T-cell (primary cell): Measurements from ENCODE around the gene SETD2. TPM values are rescaled to one million over a fixed set of nuclear protein-coding genes. Genes with fewer than 3 reads are reported as not detected.
"Not testable (repeated sequence)": the region's sequence is repeated elsewhere in the genome, so short reads cannot be mapped to it uniquely, and the experiment has no call there.

Experiments used
- ATAC-seq, 4 experiments: fragments of 200-7000 bp in 3 of 4; fragments of 150-1000 bp in 1 of 4; cut with Tn5 transposase; replicated peaks in 1 of 4; 1 replicate in 3 of 4; 2 replicates in 1 of 4; pipeline ENCODE4 v1.10.0; 2021; ENCODE audit warnings: moderate library complexity in 3 of 4, mild to moderate bottlenecking in 2 of 4, moderate number of reproducible peaks in 1 of 4
- CTCF ChIA-PET, 2 donors: fragments of 300-600 bp; sonication (Branson Sonifier 250); formaldehyde crosslinking; loops; one replicate each; lab custom pipeline; 2022; ENCODE audit warnings: antibody characterized with exemption in 2 of 2; lab: Charles Lee
- POLR2A ChIA-PET, 2 donors: fragments of 300-600 bp; sonication (Branson Sonifier 250); formaldehyde crosslinking; loops; one replicate each; lab custom pipeline; 2022; ENCODE audit warnings: antibody characterized with exemption in 2 of 2; lab: Charles Lee
- DNase-seq, 35 experiments: peaks; one replicate each; pipeline versions ENCODE4 v3.0.0 to v3.0.0-alpha.2; 2013 to 2023
- H3K27ac ChIP-seq: one replicate; pipeline ENCODE4 v1.5.1; 2013; ENCODE audit warnings: low read length
- H3K27me3 ChIP-seq, 2 experiments: replicated peaks in 1 of 2; 1 replicate in 1 of 2; 2 replicates in 1 of 2; pipeline versions ENCODE4 v1.6.1 to v1.7.0; 2013; ENCODE audit warnings: low read length in 1 of 2, mixed read lengths in 1 of 2; ENCODE audit not compliant: control insufficient read depth in 2 of 2, insufficient read depth in 2 of 2; ENCODE audit errors: extremely low read depth in 1 of 2
- H3K36me3 ChIP-seq, 2 donors: 1 replicate in 1 of 2; 2 replicates in 1 of 2; pipeline versions ENCODE4 v1.6.1 to v1.7.0; 2013; ENCODE audit warnings: low read length in 1 of 2; ENCODE audit not compliant: control insufficient read depth in 2 of 2, insufficient read depth in 1 of 2; ENCODE audit errors: extremely low read depth in 1 of 2
- H3K4me1 ChIP-seq, 2 experiments: 1 replicate in 1 of 2; 2 replicates in 1 of 2; pipeline versions ENCODE4 v1.6.1 to v1.7.0; 2013; ENCODE audit warnings: low read length in 2 of 2, mixed read lengths in 1 of 2; ENCODE audit not compliant: insufficient read depth in 2 of 2, control insufficient read depth in 1 of 2; ENCODE audit errors: extremely low read depth in 1 of 2
- H3K4me3 ChIP-seq, 2 donors: 1 replicate in 1 of 2; 2 replicates in 1 of 2; pipeline versions ENCODE4 v1.5.1 to v1.7.0; 2013; ENCODE audit warnings: mild to moderate bottlenecking in 2 of 2, low read length in 1 of 2, moderate library complexity in 1 of 2; ENCODE audit not compliant: control insufficient read depth in 1 of 2; ENCODE audit errors: extremely low read depth in 1 of 2
- H3K9me3 ChIP-seq: 2 replicates; pipeline ENCODE4 v1.7.0; 2013
- H3K27ac Mint-ChIP-seq, 2 donors: one replicate each; pipeline ENCODE4 v1.8.0; 2020 to 2021; ENCODE audit warnings: mild to moderate bottlenecking in 2 of 2, mixed read lengths in 2 of 2
- H3K27me3 Mint-ChIP-seq, 2 donors: one replicate each; pipeline ENCODE4 v1.8.0; 2021 to 2022; ENCODE audit warnings: mixed read lengths in 2 of 2
- H3K36me3 Mint-ChIP-seq: one replicate; pipeline ENCODE4 v1.8.0; 2021; ENCODE audit warnings: mixed read lengths
- H3K4me1 Mint-ChIP-seq, 3 donors: one replicate each; pipeline ENCODE4 v1.8.0; 2020 to 2022; ENCODE audit warnings: mixed read lengths in 3 of 3, mild to moderate bottlenecking in 1 of 3
- H3K4me3 Mint-ChIP-seq, 3 donors: one replicate each; pipeline ENCODE4 v1.8.0; 2020 to 2022; ENCODE audit warnings: mild to moderate bottlenecking in 3 of 3, mixed read lengths in 3 of 3, moderate library complexity in 3 of 3
- H3K9me3 Mint-ChIP-seq, 3 donors: one replicate each; pipeline ENCODE4 v1.8.0; 2020 to 2022; ENCODE audit warnings: mixed read lengths in 3 of 3
- WGBS: methylation state at CpG from one replicate; pipeline ENCODE4 v1.1.5; 2013; ENCODE audit warnings: missing lambda C conversion rate; ENCODE audit not compliant: insufficient coverage; 5-methylcytosine and 5-hydroxymethylcytosine counted together
- total RNA-seq, 35 experiments: library from RNA in 6 of 35; stranded (reverse) in 6 of 35; fragments of 120-200 nt in 1 of 35; gene quantifications; one replicate each; pipeline versions ENCODE4 v1.2.1 to v1.2.4 and lab custom pipeline; 2013 to 2026

The SETD2 gene
- total RNA-seq, 5 donors from 2014 or later (not counting 1 experiment from before 2014, with no cell fraction given): 58.1 to 84.6 (median 63.9) TPM

DNA sequence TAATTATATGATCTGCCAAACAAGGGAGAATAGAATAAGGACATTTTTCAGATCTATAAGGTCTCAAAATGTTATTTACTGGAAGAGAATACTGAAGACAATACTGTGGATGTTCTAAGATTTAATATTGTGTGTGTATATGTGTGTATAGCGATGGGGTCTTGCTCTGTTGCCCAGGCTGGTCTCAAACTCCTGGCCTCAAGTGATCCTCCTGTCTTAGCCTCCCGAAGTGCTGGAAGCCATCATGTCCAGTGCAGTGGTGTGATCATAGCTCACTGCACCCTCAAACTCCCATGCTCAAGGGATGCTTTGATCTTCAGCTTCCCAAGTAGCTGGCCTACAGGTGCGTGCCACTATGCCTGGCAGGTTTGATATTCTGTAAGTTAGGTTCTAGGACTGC, 93.1 kb downstream of the SETD2 start:
- no peak overlapping the region for H3K27ac Mint-ChIP-seq
- Histone ChIP-seq H3K27me3 (no peaks in the 10 kb centered on the region), H3K36me3 (peaks cover 0 to 28% of the 10 kb centered on the region in 2 donors), H3K4me3 (no peak overlapping the region), H3K9me3 (no peaks in the 10 kb centered on the region), H3K27ac (no peak overlapping the region), H3K4me1 (no peaks in the 10 kb centered on the region)
- CTCF ChIA-PET: interaction anchor here in 1 of 2 donors (0.6 kb wide), 1 partner anchor 87 kb away, joined by 8 read pairs; no protein-coding TSS in a partner anchor
- H3K9me3 Mint-ChIP-seq: no peaks in the 10 kb centered on the region
- peaks cover 39% of the 10 kb centered on the region for H3K36me3 Mint-ChIP-seq
- 100% methylated on average over 2 of the region's 3 CpGs for WGBS
- H3K27me3 Mint-ChIP-seq: no peaks in the 10 kb centered on the region
- no peak overlapping the region for H3K4me3 Mint-ChIP-seq
- H3K4me1 Mint-ChIP-seq: peaks cover 28 to 32% (median 32%) of the 10 kb centered on the region in 3 donors
- DNase-seq (no peak), ATAC-seq (no peak)
- POLR2A ChIA-PET: no interaction called here

DNA sequence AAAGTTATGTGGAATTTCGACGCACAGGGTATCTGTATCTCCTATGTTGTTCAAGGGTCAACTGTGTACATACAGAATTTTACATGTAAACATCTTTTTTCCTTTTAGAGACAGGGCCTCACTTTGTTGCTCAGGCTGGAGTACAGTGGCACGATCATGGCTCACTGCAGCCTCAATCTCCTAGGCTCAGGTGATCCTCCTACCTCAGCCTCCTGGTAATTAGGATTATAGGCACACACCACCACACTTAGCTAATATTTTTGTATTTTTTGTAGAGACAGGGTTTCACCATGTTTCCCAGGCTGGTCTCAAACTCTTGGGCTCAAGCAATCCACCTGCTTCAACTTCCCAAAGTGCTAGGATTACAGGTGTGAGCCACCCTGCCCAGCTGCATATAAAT, 97.7 kb downstream of the SETD2 start:
- H3K4me3 Mint-ChIP-seq, H3K27ac Mint-ChIP-seq, ATAC-seq, POLR2A ChIA-PET, H3K4me1 ChIP-seq, H3K9me3 ChIP-seq, H3K9me3 Mint-ChIP-seq, DNase-seq, H3K27me3 ChIP-seq, H3K27ac ChIP-seq, CTCF ChIA-PET, H3K27me3 Mint-ChIP-seq, H3K4me3 ChIP-seq: not testable (repeated sequence)
- peaks cover 0 to 32% of the 10 kb centered on the region in 2 donors for H3K36me3 ChIP-seq
- no CpG with 5 or more reads among the region's 3 CpGs for WGBS
- H3K36me3 Mint-ChIP-seq: peaks cover 49% of the 10 kb centered on the region
- H3K4me1 Mint-ChIP-seq: peaks cover 24 to 31% (median 25%) of the 10 kb centered on the region in 3 donors

DNA sequence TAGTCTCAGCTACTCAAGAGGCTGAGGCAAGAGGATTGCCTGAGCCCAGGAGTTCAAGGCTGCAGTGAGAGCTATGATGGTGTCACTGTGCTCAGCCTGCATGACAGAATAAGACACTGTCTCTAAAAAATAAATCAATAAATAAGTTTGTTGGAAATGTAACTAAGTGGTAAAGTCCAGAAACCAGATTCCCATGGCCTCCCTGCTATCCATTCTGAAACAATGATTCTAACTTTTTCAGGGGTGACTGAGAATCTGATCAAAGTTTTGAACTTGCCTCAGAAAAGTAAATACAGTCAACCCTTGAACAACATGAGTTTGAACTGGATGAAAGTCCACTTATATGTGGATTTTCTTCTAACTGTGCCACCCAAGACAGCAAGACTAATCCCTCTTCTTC, 98.2 kb downstream of the SETD2 start:
- Mint-ChIP-seq H3K4me3 (no peak overlapping the region), H3K36me3 (peaks cover 47% of the 10 kb centered on the region), H3K27ac (no peak overlapping the region), H3K9me3 (no peaks in the 10 kb centered on the region), H3K4me1 (peaks cover 21 to 31% (median 25%) of the 10 kb centered on the region in 3 donors), H3K27me3 (no peaks in the 10 kb centered on the region)
- ChIA-PET POLR2A (no interaction called here), CTCF (no interaction called here)
- H3K27me3 ChIP-seq: no peaks in the 10 kb centered on the region
- H3K36me3 ChIP-seq: peaks cover 0 to 31% of the 10 kb centered on the region in 2 donors
- no peak overlapping the region for H3K4me3 ChIP-seq
- ATAC-seq (no peak), DNase-seq (no peak)
- H3K27ac ChIP-seq: no peak overlapping the region
- H3K9me3 ChIP-seq: no peaks in the 10 kb centered on the region
- no peaks in the 10 kb centered on the region for H3K4me1 ChIP-seq

DNA sequence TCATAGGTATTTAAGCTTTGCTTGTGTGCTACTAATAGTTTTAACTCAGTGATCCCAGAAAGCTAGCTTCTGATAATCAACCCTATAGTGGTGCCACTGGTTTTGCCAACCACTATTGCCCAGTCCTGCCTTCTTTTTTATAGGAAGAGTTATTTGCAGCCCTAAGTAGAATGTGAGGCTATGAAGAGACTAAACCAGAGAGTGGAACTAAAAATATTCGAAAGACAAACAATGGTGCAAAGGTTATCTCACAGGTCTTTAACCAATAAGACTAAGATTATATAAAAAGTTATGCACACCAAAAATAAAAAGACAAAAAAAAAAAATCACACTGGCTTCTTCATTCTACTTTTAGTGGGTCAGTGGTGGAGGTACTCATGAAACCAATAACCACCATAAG, 98.9 kb downstream of the SETD2 start:
- no peak overlapping the region for H3K4me3 ChIP-seq
- peaks cover 0 to 26% of the 10 kb centered on the region in 2 donors for H3K36me3 ChIP-seq
- CTCF ChIA-PET: no interaction called here
- H3K9me3 ChIP-seq: no peaks in the 10 kb centered on the region
- no peaks in the 10 kb centered on the region for H3K27me3 ChIP-seq
- Mint-ChIP-seq H3K27ac (peak overlapping the region in 1 of 2 donors; percentile 6), H3K9me3 (no peaks in the 10 kb centered on the region), H3K4me1 (peaks cover 23 to 34% (median 24%) of the 10 kb centered on the region in 3 donors), H3K4me3 (no peak overlapping the region), H3K27me3 (no peaks in the 10 kb centered on the region), H3K36me3 (peaks cover 48% of the 10 kb centered on the region)
- DNase-seq (no peak), ATAC-seq (no peak)
- POLR2A ChIA-PET: no interaction called here
- H3K27ac ChIP-seq: no peak overlapping the region
- no CpG with 5 or more reads among the region's 1 CpG for whole genome bisulfite sequencing
- no peaks in the 10 kb centered on the region for H3K4me1 ChIP-seq

DNA sequence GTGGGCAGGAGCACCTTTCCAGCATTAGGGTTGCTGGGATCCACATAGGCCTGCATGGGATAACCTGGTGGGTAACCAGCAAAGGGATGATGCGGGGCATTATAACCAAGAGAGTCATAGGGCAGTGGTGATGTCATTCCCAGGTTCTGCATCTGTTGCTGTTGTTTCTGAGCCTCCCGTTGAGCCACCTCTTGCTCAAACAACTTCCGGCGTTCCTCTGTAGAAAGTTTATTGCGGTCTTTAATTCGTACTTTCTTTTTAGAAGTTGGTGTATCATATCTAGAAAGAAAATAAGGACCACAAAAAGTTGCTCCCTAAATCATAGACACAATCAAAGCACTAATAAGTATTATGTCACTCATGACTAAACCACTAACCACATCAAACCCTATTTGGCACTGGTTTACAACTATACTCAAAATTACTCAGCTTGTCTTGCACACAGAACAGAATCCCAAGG, 106.7 kb downstream of the SETD2 start:
- Histone ChIP-seq H3K36me3 (peaks cover 0 to 22% of the 10 kb centered on the region in 2 donors), H3K9me3 (no peaks in the 10 kb centered on the region), H3K27me3 (no peaks in the 10 kb centered on the region), H3K4me1 (peaks cover 3 to 11% of the 10 kb centered on the region in 2 experiments), H3K27ac (peak overlapping the region; percentile 67), H3K4me3 (no peak overlapping the region)
- peak overlapping the region; percentile 87 to 93 for H3K27ac Mint-ChIP-seq
- H3K27me3 Mint-ChIP-seq: no peaks in the 10 kb centered on the region
- ATAC-seq: peak; percentile 78 to 93 (median 86)
- H3K4me1 Mint-ChIP-seq: peaks cover 48 to 56% (median 50%) of the 10 kb centered on the region in 3 donors
- ChIA-PET CTCF (no interaction called here), POLR2A (interaction anchor here in 1 of 2 donors (0.6 kb wide), 1 partner anchor 124 kb away, joined by 4 read pairs; no protein-coding TSS in a partner anchor)
- WGBS: no CpG with 5 or more reads among the region's 6 CpGs
- peak overlapping the region; percentile 14 to 31 (median 20) for H3K4me3 Mint-ChIP-seq
- peaks cover 45% of the 10 kb centered on the region for H3K36me3 Mint-ChIP-seq
- no peaks in the 10 kb centered on the region for H3K9me3 Mint-ChIP-seq
- peak in 34 of 35 experiments; percentile 26 to 79 (median 49) for DNase-seq

DNA sequence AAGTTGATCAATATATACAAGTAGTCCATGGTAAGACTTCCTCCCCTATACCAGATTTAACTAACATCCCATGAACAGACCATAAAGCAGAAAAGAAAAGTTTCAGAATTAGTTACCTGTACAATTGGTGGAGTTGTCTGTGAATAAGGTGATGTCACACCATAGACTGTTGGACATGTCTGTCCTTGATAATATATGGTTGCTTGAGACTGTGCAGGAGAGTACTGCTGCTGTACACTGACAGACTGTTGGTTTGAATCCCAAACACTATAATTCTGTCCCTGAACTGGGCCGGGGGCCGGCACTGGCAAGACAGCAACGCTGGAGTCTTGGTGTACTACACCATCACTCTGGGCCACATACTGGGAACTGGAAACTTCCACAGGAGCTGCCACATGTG, 107.2 kb downstream of the SETD2 start:
- peaks cover 3 to 11% of the 10 kb centered on the region in 2 experiments for H3K4me1 ChIP-seq
- DNase-seq (no peak), ATAC-seq (peak in 2 of 4 experiments; percentile 7 to 12)
- ChIA-PET CTCF (interaction anchor here in 1 of 2 donors (0.7 kb wide), 1 partner anchor 10 kb away, joined by 4 read pairs; no protein-coding TSS in a partner anchor), POLR2A (no interaction called here)
- H3K27ac ChIP-seq: peak overlapping the region; percentile 67
- no CpG with 5 or more reads among the region's 3 CpGs for WGBS
- peaks cover 0 to 24% of the 10 kb centered on the region in 2 donors for H3K36me3 ChIP-seq
- H3K27ac Mint-ChIP-seq: peak overlapping the region; percentile 87 to 93
- no peaks in the 10 kb centered on the region for H3K9me3 Mint-ChIP-seq
- H3K4me3 Mint-ChIP-seq: peak overlapping the region in 2 of 3 donors; percentile 20 to 31
- H3K36me3 Mint-ChIP-seq: peaks cover 40% of the 10 kb centered on the region
- H3K27me3 Mint-ChIP-seq: no peaks in the 10 kb centered on the region
- peaks cover 44 to 54% (median 47%) of the 10 kb centered on the region in 3 donors for H3K4me1 Mint-ChIP-seq
- H3K27me3 ChIP-seq: no peaks in the 10 kb centered on the region
- no peaks in the 10 kb centered on the region for H3K9me3 ChIP-seq
- no peak overlapping the region for H3K4me3 ChIP-seq
